ENCODE measurements around the gene IRF2BPL. TPM values are rescaled to one million over a fixed set of nuclear protein-coding genes. Genes with fewer than 3 reads are reported as not detected.

Gene IRF2BPL
- total and polyA plus RNA-seq, 2 donors from 2014 or later, result 15.7 to 97.1 TPM

DNA sequence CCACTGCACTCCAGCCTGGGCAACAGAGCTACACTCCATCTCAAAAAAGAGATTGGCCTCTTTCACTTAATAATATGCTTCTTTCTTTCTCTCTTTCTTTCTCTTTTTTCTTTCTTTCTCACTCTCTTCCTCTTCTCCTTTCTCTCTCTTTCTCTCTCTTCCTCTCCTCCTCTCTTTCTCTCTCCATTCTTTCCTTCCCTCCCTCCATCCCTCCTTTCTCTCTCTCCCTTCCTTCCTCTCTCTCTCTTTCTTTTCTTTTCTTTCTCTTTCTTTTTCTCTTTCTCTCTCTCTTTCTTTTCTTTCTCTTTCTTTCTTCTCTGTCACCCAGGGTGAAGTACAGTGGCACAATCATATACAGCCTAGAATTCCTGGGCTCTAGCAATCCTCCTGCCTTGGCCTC is 38.4 kb downstream of the IRF2BPL start:
- H3K27me3 ChIP-seq (ENCODE audit: control insufficient read depth, insufficient read depth, low read length), result no peaks in the 10 kb centered on the region
- no peaks in the 10 kb centered on the region for H3K9me3 ChIP-seq (ENCODE audit: control insufficient read depth in 2 of 3, insufficient read depth in 1 of 3, low read length in 3 of 3)
- FAIRE-seq (no peak), DNase-seq (no peak)
- intact Hi-C loops (cut with DNase I), result no loop called here
- peaks cover 0 to 3% (median 0%) of the 10 kb centered on the region in 3 donors for H3K4me1 ChIP-seq (ENCODE audit: control insufficient read depth in 2 of 3, insufficient read depth in 2 of 3, low read depth in 1 of 3, low read length in 3 of 3)
- H3K36me3 ChIP-seq (ENCODE audit: control insufficient read depth in 2 of 3, insufficient read depth in 3 of 3, low read length in 3 of 3), result no peaks in the 10 kb centered on the region
- TF ChIP-seq, protein P1, sequence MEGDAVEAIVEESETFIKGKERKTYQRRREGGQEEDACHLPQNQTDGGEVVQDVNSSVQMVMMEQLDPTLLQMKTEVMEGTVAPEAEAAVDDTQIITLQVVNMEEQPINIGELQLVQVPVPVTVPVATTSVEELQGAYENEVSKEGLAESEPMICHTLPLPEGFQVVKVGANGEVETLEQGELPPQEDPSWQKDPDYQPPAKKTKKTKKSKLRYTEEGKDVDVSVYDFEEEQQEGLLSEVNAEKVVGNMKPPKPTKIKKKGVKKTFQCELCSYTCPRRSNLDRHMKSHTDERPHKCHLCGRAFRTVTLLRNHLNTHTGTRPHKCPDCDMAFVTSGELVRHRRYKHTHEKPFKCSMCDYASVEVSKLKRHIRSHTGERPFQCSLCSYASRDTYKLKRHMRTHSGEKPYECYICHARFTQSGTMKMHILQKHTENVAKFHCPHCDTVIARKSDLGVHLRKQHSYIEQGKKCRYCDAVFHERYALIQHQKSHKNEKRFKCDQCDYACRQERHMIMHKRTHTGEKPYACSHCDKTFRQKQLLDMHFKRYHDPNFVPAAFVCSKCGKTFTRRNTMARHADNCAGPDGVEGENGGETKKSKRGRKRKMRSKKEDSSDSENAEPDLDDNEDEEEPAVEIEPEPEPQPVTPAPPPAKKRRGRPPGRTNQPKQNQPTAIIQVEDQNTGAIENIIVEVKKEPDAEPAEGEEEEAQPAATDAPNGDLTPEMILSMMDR (IDR thresholded peaks at IDR 0.05; ENCODE audit: borderline replicate concordance, extremely low read depth, insufficient read depth), result no peak
- no peak overlapping the region for H3K4me3 ChIP-seq (ENCODE audit: low read length in 3 of 3)
- no peak overlapping the region for H3K27ac ChIP-seq (ENCODE audit: low read depth in 2 of 2, low read length in 2 of 2)
- H3K9ac ChIP-seq (ENCODE audit: low read length in 3 of 3), result no peak overlapping the region

DNA sequence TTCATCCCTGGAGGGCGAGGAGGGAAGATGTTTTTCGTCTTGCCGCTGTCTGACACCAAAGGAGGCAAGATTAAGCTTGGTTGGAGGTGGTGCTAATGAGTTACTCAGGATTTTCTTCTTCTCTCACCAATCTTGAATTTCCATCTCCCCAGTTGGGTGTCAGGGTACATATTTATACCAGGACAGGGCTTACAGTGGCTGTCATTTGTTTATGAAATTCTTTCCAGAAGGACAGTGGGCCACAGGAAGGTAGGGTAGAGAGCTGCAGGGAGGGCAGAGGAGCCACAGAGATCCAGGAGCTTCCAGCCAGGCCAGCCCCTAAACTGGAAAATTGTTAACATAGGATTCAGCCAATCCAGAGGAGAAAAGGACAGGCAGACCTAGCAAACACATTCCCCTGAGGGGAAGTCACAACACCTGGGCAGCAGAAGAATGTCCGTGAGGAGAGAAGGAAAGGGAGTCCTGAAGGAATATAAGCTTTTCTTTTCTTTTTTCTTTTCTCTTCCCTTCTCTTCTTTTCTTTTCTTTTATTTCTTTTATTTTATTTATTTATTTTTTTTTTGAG is 40.5 kb downstream of the IRF2BPL start:
- H3K27ac ChIP-seq (ENCODE audit: low read depth in 2 of 2, low read length in 2 of 2), result no peak overlapping the region
- no peaks in the 10 kb centered on the region for H3K9me3 ChIP-seq (ENCODE audit: control insufficient read depth in 2 of 3, insufficient read depth in 1 of 3, low read length in 3 of 3)
- TF ChIP-seq, protein P1 (IDR thresholded peaks at IDR 0.05; ENCODE audit: borderline replicate concordance, extremely low read depth, insufficient read depth), result no peak
- intact Hi-C loops (cut with DNase I), result no loop called here
- DNase-seq (no peak), FAIRE-seq (no peak)
- H3K4me1 ChIP-seq (ENCODE audit: control insufficient read depth in 2 of 3, insufficient read depth in 2 of 3, low read depth in 1 of 3, low read length in 3 of 3), result peaks cover 0 to 9% (median 0%) of the 10 kb centered on the region in 3 donors
- no peak overlapping the region for H3K4me3 ChIP-seq (ENCODE audit: low read length in 3 of 3)
- H3K36me3 ChIP-seq (ENCODE audit: control insufficient read depth in 2 of 3, insufficient read depth in 3 of 3, low read length in 3 of 3), result no peaks in the 10 kb centered on the region
- no peaks in the 10 kb centered on the region for H3K27me3 ChIP-seq (ENCODE audit: control insufficient read depth, insufficient read depth, low read length)
- H3K9ac ChIP-seq (ENCODE audit: low read length in 3 of 3), result no peak overlapping the region

DNA sequence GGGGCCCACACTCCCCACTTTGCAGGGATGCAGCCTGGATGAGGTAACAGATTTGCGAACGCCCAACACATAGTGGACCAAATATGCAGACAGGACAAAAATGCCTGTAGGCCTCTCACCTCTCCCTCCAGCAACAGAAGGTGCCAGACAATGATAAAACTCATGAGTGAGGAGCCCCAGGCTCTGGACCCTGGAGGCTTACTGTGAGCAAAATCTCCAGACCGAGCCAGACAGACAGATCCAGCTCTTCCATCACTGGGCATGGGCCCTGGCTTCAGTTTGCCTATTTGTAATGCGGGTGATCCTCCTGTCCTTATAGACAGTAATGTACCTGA is 42.3 kb downstream of the IRF2BPL start:
- no peak for FAIRE-seq
- no peaks in the 10 kb centered on the region for H3K36me3 ChIP-seq (ENCODE audit: control insufficient read depth in 2 of 3, insufficient read depth in 3 of 3, low read length in 3 of 3)
- H3K9me3 ChIP-seq (ENCODE audit: control insufficient read depth in 2 of 3, insufficient read depth in 1 of 3, low read length in 3 of 3), result no peaks in the 10 kb centered on the region
- peaks cover 0 to 9% (median 0%) of the 10 kb centered on the region in 3 donors for H3K4me1 ChIP-seq (ENCODE audit: control insufficient read depth in 2 of 3, insufficient read depth in 2 of 3, low read depth in 1 of 3, low read length in 3 of 3)
- no peak overlapping the region for H3K4me3 ChIP-seq (ENCODE audit: low read length in 3 of 3)
- TF ChIP-seq, protein P1 (IDR thresholded peaks at IDR 0.05; ENCODE audit: borderline replicate concordance, extremely low read depth, insufficient read depth), result no peak
- H3K9ac ChIP-seq (ENCODE audit: low read length in 3 of 3), result no peak overlapping the region
- H3K27ac ChIP-seq (ENCODE audit: low read depth in 2 of 2, low read length in 2 of 2), result no peak overlapping the region
- no peaks in the 10 kb centered on the region for H3K27me3 ChIP-seq (ENCODE audit: control insufficient read depth, insufficient read depth, low read length)
- DNase-seq, result no peak
- intact Hi-C loops (cut with DNase I), result no loop called here

All from kidney (tissue), 14 donors.